Left renal cortex interstitium (tissue), 4 donors: ENCODE data around the gene ASTN1. TPM values are rescaled to one million over a fixed set of nuclear protein-coding genes. Genes with fewer than 3 reads are reported as not detected.

ENCODE experiments used
- DNase-seq, 4 donors: peaks; one replicate each; pipeline ENCODE4 v3.0.0-alpha.2; 2013; ENCODE audit warnings: low read depth in 4 of 4, low spot score in 2 of 4, missing footprints in 1 of 4
- polyA plus RNA-seq, 4 donors: library from polyadenylated mRNA; unstranded; fragments of 120-200 nt; gene quantifications; one replicate each; pipeline ENCODE4 v1.2.1, GENCODE V29; 2013; ENCODE audit not compliant: insufficient read length in 4 of 4

ASTN1 gene
- polyA plus RNA-seq, 4 donors: 1.6 to 2.1 (median 1.8) TPM

DNA sequence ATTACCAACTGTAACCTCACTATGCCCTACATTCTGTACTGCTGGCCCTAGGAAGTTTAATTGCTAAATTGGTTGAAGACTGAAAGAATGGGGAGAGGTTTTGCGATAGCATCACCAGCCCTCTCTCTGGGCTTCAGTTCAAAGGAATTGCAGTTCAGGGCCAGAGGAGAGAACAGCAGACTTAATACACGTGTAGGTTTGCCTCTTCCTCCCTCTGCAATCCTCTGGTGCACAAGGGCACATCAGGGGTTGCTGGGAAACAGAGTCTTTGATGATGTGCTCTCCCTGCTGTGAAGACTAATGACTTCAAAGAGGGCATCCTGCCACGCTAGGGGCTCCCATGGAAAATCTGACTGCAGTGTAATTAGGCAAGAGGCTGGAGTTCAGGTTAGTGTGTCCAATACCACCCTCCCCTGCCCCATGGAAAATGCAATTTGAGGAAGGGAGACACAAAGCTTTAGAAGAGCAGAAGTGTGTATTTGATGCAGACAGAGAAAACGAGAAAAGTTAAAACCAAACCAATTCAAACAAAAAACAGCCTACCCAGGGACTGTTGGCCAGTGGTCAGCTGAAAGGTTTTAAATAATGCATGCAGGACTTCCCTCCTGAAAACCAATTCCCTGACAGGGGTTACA lies 167.9 kb downstream of the ASTN1 start:
- peak in 2 of 4 donors; percentile 18 to 51 for DNase-seq

DNA sequence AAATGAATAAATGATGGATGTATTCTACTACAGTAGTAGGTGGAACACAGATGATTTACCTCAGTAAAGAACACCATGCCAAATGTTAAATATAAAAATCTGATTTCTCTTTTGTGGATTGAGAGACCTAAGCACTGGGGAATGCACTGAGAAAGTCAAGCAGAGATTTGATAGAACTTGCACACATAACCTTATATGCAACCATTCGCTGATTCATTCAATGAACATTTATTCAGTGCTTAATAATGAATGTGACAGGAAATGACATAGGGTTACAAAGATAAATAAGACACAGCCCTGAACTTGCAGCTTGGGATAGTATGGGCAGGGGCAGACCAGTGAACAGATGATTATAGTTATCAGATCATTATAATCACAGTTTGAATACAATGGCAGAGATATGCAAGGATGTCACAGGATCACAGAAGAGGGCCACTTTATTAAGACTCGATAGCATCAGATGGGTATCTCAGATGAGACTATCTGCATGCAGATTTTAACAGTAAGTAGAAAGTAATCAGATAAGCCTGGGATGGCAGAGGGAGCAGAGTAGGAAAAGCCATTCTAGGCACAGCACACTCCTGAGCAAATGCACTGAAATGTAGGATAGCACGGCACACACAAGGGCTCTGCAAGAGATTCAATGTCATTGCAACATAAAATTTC lies 169.4 kb downstream of the ASTN1 start:
- DNase-seq: no peak

DNA sequence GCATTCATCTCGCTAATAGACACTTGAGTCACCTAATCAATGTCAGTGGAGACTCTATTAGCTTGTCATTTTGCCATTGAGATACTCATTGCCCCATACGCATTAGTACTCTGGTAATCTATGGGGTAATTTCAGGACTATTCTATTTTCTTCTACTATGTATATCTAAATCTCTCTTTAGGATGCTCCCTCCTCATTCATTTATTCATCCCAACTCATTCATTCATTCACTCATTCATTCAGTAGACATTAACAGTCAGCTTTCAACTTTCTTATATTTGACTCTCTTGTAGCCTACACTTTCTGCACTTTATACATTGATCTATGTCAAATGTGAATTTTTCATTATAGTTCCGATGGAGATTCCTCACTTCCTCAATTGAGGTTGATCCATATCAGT lies 170.9 kb downstream of the ASTN1 start:
- DNase-seq: no peak

DNA sequence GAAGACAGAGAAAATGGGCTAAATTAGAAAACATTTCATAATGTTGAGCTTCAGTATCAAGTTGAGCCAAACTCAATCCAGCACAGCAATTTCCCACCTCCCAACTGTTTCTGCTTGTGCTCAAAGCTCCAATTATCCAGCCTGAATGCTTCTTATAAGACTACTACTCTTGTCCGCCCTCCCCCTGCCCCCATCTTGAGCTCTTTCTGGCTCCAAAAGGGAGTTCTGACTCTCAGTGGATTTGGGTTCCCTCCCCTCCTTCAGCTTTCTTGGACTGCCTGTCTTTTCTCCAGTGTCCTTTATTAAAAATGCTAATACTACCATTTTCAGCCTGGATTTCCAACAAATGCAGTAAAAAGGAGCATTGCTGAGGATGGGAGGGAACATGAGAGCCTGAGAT lies 174.8 kb downstream of the ASTN1 start:
- no peak for DNase-seq

DNA sequence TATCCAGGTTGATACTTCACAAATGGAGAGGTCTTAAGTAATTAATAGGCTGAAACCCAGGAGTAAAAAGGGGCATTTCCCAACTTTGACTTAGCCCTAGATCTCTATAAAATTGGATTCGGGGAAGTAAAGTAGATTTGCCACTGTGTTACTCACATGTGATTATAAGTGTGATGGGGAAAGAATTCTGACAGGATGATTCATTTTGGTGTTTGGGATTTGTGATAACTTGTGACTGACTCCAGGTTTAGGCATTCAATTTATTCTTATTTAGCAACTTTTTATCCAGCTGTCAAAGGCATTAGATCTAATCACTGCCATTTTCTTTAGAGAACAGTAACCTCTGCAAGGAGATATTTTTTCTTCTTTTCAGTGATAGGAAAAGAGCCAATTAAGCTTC lies 175.5 kb downstream of the ASTN1 start:
- DNase-seq: no peak

DNA sequence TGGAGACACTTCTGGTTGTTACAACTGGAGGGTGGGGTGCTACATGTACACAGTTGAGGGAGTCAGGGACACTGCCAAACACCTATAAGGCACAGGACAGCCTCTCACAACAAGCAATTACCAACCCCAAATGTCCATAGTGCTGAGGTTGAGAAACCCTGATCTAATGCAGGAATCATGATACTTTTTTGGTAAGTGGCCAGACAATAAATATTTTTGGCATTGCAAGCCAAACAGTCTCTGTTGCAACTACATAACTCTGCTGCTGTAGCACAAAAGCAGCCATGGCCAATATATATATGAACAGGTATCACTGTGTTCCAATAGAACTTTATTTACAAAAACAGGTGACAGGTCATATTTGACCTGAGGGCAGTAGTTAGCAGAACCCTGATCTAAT lies 177.5 kb downstream of the ASTN1 start:
- DNase-seq: no peak

DNA sequence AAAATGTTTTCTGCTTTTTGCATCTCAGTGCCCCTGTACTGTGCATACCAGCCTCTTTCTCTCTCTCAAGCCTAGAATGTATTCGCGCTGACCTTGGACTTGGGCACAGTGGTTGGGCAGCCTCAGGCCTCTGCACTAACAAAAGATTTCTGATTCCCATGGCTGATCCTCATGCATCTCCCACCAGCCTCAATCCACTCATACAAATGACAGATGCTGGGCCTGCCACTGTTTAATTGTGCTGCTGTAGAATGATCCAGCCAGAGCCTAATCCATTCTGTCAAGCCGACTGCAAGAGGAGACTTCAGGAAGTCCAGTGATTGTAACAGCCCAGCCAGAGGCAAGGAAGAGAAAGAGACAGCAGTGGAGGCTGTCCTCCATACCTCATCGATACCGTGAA lies 180.8 kb downstream of the ASTN1 start:
- DNase-seq: no peak

DNA sequence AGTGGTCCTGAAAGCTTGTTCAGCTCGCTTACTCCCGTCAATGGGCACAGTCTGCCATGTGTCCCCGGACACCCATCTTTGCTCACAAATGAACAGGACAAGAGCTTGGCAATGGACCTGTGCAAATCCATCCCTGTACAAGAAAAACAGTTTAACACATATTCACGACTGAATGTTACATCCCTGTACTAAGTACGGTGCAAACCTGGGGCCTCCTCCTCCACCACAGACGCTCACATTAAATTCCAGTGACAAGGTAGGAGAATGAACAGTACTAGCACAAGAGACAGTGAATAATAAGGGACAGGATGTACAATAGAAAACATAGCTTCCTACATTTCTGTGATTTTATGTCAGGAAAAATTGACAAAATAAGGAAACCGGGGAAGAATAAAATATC lies 187.7 kb downstream of the ASTN1 start:
- DNase-seq: no peak

DNA sequence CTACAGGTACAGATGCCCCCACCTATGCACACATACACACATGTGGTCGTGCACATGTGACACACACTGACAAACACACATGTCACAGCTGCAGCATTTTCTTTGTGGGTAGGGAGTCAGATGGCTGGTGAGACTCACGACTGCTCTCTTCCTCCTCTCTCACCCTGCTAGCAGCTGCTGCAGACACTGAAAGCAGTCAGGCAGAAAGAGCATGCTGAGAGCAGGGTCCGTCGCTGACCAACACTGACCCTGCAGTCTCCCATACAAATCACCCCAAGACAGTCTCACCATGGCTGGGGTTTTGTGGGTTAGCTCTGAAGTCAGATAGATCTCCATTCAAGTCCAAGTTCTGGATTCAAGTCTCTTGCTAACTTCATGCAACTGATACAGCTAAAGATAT lies 188.3 kb downstream of the ASTN1 start:
- DNase-seq: no peak

DNA sequence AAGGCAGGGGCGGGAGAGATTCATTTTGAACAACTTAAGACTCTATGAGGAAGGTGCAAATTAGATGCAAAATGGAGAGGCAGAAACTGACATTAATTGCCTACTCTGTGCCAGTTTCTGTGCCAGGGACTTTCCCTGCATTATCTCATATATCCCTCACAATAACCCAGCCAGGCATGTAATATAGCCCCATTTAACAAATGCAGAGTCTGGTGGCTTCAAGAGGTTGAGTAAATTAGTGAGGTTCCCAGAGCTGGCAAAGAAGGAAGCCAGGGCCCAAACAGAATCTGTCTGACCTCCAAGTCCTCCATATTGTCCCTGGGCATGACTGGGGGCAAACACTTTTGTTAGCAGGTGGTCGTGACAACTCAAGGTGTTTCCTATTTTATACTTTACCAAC lies 199.8 kb downstream of the ASTN1 start:
- no peak for DNase-seq

DNA sequence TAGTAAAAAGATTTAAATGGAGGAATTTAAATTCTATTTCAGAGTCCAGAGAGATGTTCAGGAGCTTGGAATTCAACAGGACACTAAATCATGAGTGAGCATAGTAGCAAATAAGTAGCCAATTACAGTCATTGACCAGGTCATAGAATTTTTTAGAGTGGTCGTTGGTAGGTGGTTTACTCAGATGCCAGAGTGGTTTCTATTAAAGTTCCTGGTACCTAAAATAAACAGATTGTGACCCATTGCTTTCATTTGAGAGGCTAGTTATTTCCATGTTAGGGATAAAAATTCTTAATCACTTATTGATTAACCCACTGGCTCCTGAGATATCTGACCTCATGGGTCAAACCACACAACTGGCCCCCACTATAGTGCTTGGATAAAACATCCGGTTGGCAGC lies 201.3 kb downstream of the ASTN1 start:
- no peak for DNase-seq

DNA sequence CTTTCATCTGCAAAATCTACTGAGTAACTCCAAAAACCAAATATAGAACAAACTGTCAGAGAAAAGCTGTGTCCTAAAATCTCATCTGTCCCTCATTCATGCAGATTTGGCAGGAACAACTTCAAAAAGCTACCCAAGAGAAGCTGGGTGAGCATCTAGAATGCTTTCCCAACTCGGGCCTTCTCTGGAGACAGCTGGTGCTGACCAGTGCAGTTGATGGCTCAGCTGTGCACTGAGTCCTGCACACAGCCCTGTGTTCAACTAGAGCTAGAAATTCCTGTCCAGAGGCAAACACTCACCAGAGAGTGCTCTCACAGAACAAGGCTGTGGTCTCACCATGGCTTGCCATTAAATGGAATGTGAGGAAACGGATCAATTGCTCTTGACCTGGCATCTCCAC lies 202.8 kb downstream of the ASTN1 start:
- no peak for DNase-seq

DNA sequence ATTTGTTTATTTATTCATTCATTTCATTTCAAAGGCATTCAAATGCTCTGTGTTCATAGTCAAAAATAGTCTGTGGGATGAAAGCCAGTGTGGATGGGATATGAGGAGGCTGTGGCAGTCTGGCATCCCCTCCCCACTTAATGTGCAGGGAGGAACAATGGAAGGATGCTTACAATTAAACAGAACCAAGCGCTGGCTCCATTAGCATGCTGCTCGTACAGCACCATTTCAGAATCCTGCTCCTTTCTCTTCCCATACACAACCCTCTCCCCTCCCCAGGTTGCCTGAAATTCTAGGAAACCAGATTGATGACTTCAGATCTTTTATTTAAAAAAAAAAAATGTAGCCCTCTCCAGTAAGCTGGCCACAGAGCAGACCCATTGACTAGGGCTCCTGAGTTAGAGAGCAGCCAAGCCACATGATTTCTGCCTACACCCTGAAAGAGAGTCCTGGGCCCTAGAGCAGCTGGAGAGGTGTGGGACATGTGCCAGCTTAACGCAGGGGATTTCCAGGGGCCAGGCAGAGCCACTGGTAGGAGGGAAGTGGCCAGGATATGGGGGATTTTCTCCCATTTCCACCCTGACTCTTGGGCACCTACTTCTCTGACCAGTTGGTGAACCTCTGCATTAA lies 205.2 kb downstream of the ASTN1 start:
- no peak for DNase-seq

DNA sequence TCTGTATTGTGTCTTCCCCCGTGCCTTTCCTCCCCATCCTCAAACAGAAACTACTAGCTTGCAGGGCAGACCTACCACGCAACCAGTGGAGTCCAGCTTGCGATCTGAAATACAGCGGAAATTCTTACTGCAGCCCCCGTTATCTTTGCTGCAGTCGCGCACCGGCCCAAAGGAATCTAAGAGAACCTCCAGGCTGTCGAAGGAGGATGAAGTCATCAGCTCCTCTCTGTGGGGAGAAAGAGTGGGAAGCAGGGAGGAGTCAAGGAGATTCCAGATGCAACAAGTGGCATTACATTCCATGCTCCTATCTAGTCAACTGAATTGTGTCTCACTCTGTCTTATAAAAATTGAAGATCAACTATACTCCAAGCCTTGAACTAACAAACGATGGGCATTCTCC lies 206.9 kb downstream of the ASTN1 start:
- DNase-seq: no peak

DNA sequence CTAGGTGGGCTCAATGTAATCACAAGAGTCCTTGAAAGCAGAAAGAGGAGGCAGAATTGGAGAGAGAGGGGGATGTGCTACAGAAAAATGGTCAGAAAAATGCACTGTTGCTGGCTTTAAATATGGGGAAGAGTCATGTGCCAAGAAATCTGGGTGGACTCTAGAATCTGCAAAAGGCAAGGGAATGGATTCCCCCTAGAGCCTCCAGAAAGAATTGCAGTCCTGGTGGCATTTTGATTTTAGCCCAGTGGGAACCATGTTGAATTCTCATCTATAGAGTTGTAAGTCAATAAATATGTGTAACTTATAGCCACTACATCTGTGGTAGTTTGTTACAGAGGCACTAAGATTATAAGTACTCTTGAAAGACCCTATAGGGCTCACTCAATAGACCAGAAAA lies 210.3 kb downstream of the ASTN1 start:
- no peak for DNase-seq

DNA sequence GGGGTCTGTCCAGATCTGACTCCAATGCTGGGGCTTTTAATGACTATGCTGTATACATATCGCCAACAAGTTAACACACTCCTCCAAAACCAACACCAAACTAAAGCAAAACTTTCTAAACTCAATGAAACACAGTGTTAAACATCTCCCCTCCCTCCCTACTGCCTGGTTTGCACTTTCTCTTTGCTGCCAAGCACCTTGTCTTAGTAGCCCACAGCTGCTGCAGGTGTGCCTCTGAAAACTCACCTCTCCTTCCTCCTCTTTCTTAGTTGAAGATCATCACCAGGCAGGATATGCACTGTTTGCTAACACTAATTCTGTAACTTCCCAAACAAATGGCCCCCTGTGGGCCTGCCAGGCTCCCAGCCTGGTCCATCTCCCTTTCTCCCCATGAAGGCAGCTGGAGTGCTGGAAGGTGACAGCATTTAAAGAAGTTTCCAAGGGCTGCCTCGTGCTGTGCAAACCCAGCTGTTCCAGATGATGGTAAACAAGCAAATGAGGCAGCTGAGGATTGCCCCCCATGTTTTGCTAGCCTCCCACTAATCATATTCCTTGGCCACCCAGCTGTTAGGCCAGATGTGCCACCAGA lies 213.7 kb downstream of the ASTN1 start:
- DNase-seq: no peak

DNA sequence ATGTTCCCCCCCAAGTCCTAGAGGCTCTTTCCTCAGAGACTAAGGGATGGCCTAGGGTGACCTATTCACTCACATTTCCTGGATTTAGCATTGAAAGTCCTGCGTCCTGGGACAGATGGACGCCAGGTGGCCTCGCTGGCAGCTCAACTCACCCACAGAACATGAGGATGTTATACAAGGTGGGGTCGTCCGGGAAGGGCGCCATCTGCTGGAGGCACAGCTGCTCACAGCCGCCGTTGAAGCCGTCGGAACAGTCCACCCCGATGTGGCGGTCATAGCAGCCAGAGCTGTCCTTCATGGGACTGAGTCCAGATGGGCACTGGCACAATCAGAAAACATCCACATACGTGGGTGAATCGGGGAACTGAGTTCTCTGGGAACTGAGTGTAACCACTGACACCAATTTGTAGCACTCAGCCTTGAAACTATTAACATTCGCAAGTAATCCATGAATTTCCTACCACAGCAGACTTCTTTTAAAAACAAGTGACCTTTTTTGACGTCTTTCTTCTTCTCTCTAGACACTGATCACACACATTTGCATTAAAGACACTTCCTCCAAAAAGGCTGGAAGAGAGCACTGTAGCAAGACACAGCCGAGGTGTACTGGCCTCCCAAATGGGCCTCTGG lies 215.4 kb downstream of the ASTN1 start:
- peak; percentile 5 to 23 (median 17) for DNase-seq

DNA sequence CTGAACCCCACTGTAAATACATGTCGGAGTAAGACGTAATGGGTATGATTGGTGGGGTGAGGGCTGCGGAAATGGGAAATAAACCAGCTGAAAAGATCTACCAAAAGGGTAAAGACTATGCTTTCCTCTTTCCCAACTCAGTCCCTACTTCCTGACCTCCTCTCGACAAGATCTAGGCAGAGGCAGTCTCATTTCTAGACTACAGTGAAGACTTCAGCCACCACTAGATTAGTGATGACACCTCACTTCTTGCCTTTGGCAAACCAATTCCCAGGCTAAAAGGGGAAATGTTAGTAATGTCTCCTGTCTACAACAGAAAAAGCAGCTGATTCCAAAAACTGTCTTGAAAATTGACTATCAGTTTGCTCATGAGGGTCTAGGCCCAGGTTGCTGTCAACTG lies 219.9 kb downstream of the ASTN1 start:
- no peak for DNase-seq

DNA sequence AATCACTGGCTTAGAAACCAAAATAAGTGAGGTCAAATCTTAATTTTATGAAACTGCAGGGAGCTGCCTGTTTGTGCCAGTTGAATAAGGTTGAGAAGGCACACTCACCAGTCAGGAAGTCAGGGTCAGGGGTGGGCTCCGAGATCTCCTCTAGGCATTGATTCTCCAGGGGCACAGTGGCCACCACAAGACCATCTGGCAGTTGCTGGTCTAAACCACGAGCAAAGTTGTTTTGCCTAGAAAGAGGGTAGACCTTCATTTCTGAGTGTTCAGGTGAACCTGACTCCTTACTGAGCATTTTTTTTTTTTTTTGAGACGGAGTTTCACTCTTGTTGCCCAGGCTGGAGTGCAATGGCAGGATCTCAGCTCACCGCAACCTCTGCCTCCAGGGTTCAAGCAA lies 220.7 kb downstream of the ASTN1 start:
- no peak for DNase-seq

DNA sequence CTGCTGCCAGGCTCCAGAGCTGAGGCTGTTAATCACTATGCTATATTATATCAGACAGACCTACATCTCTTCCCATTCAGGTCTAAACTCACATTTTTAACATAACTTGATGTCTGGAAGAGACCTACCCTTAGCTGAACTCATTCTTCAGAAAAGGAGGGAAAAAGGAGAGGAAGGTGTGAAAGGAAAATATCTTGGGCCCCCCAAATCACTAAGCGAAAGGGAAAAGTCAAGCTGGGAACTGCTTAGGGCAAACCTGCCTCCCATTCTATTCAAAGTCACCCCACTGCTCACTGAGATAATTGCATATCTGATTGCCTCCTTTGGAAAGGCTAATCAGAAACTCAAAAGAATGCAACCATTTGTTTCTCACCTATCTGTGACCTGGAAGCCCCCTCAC lies 222.2 kb downstream of the ASTN1 start:
- no peak for DNase-seq

DNA sequence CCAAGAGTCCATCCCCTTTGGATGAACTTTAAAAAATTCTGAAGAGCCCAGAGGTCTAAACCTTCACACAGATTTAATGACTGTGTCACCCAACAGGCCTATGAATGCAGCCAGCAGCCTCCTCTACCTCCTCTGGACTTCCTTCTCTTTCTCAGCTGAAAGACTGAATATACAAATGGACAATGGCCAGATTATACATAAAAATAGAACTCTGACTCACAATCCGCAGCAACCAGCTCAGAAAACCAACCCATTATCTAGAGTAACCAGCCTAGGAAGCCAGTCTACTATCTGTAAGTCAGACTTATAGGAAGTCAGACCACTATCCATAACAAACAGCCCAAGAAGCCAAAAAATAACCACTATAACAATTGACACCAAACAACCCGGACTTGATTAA lies 224.5 kb downstream of the ASTN1 start:
- DNase-seq: no peak
